Measurements from ENCODE around the gene DSTN. TPM values are rescaled to one million over a fixed set of nuclear protein-coding genes. Genes with fewer than 3 reads are reported as not detected.

Gene DSTN
- total RNA-seq, 1 experiment from 2014 or later: 412 TPM

- in situ Hi-C loops (cut with HindIII; ENCODE audit: low pct_unique_long_range_greater_than_20kb, low sequenced_read_pairs) (no loop called here), intact Hi-C loops (cut with micrococcal nuclease; ENCODE audit: unreplicated experiment) (no loop called here)
Observed at GRCh38 chr20:17522528-17522927, 47.3 kb upstream of the DSTN start.

GRCh38 chr20:17523326-17523725, 46.5 kb upstream of the DSTN start:
- no peaks in the 10 kb centered on the region for H3K4me1 ChIP-seq (ENCODE audit: control insufficient read depth, insufficient read depth, low read length)
- in situ Hi-C loops (cut with HindIII; ENCODE audit: low pct_unique_long_range_greater_than_20kb, low sequenced_read_pairs): no loop called here
- DNase-seq (ENCODE audit: low read depth, low spot score) (no peak), ATAC-seq (no peak)
- no peaks in the 10 kb centered on the region for H3K27me3 ChIP-seq (ENCODE audit: control insufficient read depth, insufficient read depth, low read length)
- no TSS peak for BruUV-seq (replicated peaks)
- H3K9me3 ChIP-seq (ENCODE audit: control insufficient read depth, insufficient read depth, low read depth, low read length): no peaks in the 10 kb centered on the region
- H3K36me3 ChIP-seq (ENCODE audit: control insufficient read depth, insufficient read depth, low read length): no peaks in the 10 kb centered on the region
- POLR2A ChIA-PET: no interaction called here
- TF ChIP-seq REST (IDR thresholded peaks at IDR 0.05; ENCODE audit: insufficient read depth in 1 of 2, low read depth in 2 of 2, low read length in 1 of 2): no peak
- TF ChIP-seq CTCF (IDR thresholded peaks at IDR 0.05): no peak
- TF ChIP-seq SIN3A (IDR thresholded peaks at IDR 0.05; ENCODE audit: borderline replicate concordance, insufficient read depth, low read depth, low read length): no peak
- TF ChIP-seq POLR2AphosphoS5 (IDR thresholded peaks at IDR 0.05; ENCODE audit: low read depth, low read length): no peak
- TF ChIP-seq TCF7L2 (IDR thresholded peaks at IDR 0.05; ENCODE audit: low read depth, low read length): no peak
- CTCF ChIA-PET: no interaction called here
- no peak overlapping the region for H3K27ac ChIP-seq (ENCODE audit: low read length)
- no peak overlapping the region for H3K4me3 ChIP-seq (ENCODE audit: low read depth in 2 of 2, low read length in 2 of 2)
- intact Hi-C loops (cut with micrococcal nuclease; ENCODE audit: unreplicated experiment): no loop called here

More at GRCh38 chr20:17522528-17522927, 47.3 kb upstream of the DSTN start:
- no peaks in the 10 kb centered on the region for H3K4me1 ChIP-seq (ENCODE audit: control insufficient read depth, insufficient read depth, low read length)
- H3K27ac ChIP-seq (ENCODE audit: low read length): no peak overlapping the region
- CTCF ChIA-PET: no interaction called here
- no peak overlapping the region for H3K4me3 ChIP-seq (ENCODE audit: low read depth in 2 of 2, low read length in 2 of 2)
- no TSS peak for BruUV-seq (replicated peaks)
- no peaks in the 10 kb centered on the region for H3K36me3 ChIP-seq (ENCODE audit: control insufficient read depth, insufficient read depth, low read length)
- H3K27me3 ChIP-seq (ENCODE audit: control insufficient read depth, insufficient read depth, low read length): no peaks in the 10 kb centered on the region
- DNase-seq (ENCODE audit: low read depth, low spot score) (no peak), ATAC-seq (no peak)
- TF ChIP-seq POLR2AphosphoS5 (IDR thresholded peaks at IDR 0.05; ENCODE audit: low read depth, low read length): no peak
- no peak for TF ChIP-seq REST (IDR thresholded peaks at IDR 0.05; ENCODE audit: insufficient read depth in 1 of 2, low read depth in 2 of 2, low read length in 1 of 2)
- TF ChIP-seq CTCF (IDR thresholded peaks at IDR 0.05): no peak
- no peak for TF ChIP-seq TCF7L2 (IDR thresholded peaks at IDR 0.05; ENCODE audit: low read depth, low read length)
- no peak for TF ChIP-seq SIN3A (IDR thresholded peaks at IDR 0.05; ENCODE audit: borderline replicate concordance, insufficient read depth, low read depth, low read length)
- POLR2A ChIA-PET: no interaction called here
- H3K9me3 ChIP-seq (ENCODE audit: control insufficient read depth, insufficient read depth, low read depth, low read length): no peaks in the 10 kb centered on the region

Data from Panc1 (cell line).